Endometrial microvascular endothelial cells (primary cell): ENCODE measurements around the gene TMED1. TPM values are rescaled to one million over a fixed set of nuclear protein-coding genes. Genes with fewer than 3 reads are reported as not detected.

Experiments used
- in situ Hi-C: cut with HindIII; loops from 2 replicates; pipeline ENCODE4 v1.10.0; 2017; ENCODE audit warnings: low sequenced_read_pairs, low pct_unique_long_range_greater_than_20kb; ENCODE audit errors: inconsistent ontology term
- total RNA-seq: library from RNA; depleted of rRNA; stranded (reverse); fragments of >200 nt; gene quantifications from one replicate; pipeline ENCODE4 v1.2.3, GENCODE V29; 2015; ENCODE audit errors: inconsistent ontology term

TMED1 gene
- total RNA-seq, 1 donor from 2014 or later, result 52.4 TPM

DNA sequence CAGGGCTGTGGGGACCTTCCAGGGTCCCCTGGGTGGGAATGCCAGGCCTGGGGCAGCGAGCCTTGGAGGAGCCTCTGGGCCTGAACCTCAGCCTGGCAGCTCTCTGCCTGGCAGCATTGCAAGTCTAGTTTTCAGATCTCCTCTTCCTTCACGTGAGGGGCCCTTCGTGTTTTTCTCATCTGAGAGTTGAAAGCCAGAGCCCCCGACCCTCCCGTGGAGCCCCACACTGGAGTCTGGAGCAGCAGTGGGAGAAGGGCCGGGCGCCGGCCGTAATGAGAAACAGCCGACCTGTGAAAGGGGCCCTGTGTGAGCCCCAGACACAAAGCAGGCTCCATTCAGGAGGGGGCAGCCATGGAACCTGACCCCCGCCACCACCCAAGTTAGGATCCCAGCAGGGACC lies 19.3 kb downstream of the TMED1 start:
- in situ Hi-C loops, result no loop called here

DNA sequence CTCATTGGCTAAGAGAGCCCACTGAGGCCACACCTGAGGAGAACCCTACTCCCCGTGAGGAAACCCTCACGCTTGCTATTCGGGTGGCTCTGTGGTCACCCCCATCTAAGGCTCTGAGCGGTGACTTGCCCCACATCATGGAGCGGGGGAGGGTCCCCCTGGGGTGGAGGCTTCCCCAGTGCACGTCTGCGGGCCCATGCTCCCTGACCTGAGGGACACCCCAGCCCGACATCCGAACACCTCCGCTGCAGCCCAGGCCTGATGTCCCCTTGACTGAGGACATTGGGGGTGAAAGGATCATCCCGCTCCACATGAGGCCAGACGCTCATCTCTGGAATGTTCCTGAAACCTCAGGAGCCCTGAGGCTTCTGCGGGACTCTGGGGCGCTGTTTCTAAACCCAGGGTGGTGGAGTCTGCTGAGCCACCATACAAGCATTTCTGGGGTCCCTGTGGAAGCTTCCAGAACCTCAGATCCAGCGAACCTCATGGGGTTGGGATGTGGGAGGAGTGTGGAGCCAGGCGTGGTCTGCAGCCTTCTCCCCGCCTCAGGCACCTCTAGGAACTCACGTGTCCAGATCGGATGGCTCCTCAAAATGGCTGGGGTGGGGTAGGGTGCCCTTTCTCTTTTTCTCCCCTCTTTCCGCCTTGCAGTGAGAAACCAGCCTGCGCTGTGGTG lies 19.9 kb downstream of the TMED1 start:
- in situ Hi-C loops, result no loop called here

DNA sequence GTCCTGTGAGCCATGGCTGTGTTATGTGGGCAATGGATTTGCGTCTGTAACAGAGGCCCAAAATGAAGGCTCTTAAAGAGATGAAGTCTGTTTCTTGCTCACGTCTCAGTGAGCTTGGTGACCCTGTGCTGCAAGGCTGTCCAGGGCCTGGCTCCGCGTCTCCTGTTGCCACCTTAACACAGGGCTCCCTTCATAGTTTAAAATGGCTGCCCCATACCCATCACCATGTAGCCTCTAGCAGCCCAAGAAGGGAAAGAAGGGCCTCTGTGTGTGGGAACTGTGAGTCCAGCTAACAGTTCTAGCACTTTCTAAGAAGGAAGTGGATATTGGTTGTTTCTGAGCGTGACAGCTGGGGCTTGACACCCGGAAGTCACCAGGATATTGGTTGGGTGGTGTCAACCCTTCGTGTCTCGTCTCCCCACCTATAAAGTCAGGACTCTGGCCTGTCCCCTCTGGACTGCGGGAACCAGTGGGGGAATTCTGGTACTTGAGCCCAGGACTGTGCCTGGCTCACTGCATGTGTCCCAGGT lies 20.9 kb downstream of the TMED1 start:
- in situ Hi-C loops, result no loop called here

DNA sequence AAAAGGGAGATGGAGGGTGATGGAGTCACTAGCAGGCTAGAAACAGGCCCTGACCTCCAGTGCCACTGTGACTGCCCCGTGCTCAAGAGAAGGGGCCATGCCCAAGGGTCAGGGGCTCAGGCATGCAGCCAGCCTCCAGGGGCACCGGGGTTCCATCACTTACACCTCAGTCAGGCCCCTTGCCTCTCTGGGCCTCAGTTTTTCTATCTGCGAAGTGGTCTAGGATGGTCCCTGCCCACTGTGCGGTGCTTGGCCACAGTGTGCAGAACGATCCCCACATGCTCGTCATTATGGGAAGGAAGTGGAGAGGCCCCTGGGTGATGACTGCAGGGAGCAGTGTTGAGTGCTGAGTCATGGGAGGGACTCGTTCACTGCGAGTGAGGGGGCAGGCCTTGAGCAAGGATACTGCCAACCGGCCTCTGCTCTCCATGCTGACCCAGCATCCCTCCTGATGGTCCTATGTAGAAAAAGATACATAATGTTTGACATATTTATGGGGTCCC lies 23.1 kb downstream of the TMED1 start:
- in situ Hi-C loops, result no loop called here

DNA sequence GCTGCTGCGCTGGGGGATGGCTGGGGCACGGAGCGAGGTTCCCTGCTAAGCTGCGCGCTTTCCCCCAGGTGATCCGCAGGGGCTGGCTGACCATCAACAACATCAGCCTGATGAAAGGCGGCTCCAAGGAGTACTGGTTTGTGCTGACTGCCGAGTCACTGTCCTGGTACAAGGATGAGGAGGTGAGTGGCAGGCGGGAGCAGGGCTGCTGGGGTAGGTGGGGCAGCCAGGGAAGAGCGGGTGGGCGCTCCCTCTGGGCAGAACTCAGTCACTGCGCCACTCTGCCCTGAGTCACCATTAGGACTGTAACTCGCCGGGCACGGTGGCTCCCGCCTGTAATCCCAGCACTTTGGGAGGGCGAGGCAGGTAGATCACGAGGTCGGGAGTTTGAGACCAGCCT lies 23.8 kb downstream of the TMED1 start:
- in situ Hi-C loops, result no loop called here

DNA sequence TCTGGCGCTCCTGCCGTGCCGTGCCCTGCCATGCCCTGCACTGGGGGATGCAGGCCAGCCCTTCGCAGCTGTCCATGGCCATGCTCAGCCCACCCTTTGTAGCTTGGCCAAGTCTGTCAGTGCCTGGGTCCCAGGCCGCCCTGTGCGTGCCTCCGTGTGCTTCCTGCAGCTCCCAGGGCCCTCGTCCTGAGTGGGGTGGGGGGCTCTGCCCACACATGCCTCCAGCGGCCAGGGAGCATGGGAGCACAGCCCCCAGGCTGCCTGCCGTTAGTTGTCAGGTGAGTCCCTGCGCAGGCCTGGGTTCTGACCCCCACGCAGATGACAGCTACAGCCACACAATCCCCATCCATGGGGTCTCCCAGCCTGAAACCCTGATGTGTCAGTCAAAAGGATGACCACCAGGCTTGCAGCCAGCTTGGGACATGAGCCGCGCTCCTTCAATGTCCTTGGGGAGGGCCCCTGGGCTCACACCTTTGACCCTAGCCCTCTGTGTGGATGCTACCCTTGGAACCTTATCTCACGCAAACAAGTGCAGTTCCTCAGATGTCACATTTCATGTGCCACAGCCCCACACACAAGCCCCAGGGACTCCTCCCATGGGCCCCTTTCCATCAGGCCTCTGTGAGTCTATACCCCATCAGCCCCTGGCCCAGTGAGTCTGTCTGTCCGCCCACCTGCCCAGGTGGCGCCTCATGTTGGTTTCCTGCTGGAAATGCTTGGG lies 24.5 kb downstream of the TMED1 start:
- in situ Hi-C loops, result no loop called here

DNA sequence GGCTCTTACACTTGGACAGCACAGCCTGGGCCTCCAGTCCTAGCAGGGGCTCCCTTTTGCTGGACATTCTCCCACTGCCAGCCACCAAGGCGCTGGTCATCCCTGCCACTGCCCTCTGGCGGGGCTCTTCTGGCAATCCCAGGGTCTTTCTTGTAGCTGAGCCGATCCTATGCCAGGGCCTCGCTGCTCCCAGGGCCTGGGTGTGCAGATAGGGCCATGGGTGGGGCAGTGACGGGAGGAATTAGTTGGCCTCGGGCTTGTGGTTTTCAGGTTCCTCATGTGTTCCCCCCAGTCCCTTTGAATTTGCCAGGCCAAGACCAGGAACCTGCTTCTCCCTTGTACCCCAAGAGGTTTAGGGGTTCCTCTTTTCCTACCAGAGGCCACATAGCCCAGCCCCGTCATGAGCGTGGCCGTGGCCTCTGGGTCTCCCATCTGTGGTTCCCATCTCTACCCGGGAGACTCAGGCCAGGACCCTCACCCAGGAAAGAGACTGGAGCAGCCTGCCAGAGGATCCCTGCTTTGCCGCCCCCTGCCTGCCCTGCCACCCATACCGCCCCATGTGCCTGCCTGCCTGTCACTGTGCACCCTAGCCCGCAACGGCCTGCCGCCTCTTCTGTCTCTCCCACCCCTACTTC lies 26.2 kb downstream of the TMED1 start:
- in situ Hi-C loops, result no loop called here

DNA sequence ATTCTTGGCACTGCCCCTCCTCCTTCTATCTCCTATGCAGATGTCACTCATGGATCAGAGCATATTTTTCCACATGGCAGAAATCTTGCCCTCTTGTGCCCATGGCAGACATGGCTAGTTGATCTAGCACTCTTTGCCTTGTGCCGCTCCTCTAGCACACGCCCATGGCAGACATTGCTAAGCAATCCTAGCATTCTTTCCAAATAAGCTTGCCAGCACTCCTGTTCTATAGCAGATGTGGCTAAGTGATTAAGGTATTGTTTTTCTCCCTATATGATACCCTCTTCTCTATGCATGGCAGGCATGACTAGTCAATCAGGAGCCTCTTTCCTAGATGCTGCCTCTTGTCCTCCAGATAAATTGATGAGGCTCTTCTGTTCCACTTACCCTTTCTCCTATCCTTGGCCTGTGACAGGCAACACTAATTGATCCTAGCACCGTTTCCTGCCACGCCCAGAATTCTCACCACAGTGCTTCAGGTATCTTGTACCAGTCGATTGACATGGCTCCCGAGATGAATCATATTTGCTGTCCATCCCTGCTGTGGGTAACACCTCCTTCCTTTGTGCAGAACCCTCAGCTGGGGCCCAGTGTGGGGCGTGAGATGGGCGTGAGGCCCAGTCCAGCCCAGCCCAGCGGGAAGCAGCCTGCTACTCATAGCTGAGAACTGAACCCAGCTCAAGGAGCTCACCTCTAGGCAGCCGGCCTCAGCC lies 26.9 kb downstream of the TMED1 start:
- in situ Hi-C loops, result no loop called here

DNA sequence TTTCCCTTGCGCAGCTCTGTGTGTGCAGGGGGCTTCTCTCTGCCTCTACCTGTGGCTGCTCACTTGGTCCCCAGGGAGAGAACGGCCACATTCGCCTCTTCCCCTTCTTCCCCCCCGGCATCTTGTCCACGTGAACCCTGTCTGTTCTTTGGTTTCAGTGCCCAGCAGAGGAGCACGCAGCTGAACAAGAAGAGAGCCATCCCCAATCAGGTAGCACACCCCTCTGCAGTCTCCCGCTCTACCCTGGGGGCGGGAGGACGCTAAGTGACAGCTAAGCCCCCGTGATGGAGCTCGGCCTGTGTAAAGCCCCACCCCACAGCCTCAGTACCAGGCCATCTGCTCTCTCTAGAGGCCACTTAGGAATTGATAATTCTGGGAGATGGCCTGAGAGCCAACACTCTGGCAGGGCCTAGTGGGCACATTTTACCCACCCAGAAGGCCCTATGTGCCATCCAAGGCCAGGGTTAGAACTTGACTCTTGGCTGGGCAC lies 30.2 kb downstream of the TMED1 start:
- in situ Hi-C loops, result no loop called here

DNA sequence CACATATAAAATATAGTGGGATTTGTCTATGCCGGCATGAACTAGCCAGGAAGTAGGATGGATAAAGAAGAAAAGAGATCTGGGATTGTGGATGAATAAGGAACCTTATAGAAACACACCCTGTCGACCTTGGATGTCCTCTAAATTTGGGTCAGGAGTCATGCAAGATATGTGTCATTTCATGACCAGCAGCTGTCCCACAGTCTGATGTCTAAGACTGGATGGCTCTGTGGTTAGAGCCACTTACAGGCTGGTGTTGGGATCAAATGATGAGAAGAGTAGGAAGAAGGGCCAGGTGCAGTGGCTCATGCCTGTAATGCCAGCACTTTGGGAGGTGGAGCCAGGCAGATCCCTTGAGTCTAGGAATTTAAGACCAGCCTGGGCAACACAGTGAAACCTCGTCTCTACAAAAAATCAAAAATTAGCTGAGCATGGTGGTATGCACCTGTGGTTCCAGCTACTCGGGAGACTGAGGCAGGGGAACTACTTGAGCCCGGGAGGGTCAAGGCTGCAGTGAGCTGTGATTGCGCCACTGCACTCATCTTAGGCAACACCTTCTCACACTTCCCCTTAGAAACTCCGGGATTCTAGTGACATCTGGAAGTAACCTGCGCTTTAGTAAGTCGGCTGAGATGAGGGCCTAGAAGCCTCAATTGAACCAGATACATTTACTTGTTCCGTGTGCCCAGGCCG lies 30.8 kb downstream of the TMED1 start:
- in situ Hi-C loops, result no loop called here

DNA sequence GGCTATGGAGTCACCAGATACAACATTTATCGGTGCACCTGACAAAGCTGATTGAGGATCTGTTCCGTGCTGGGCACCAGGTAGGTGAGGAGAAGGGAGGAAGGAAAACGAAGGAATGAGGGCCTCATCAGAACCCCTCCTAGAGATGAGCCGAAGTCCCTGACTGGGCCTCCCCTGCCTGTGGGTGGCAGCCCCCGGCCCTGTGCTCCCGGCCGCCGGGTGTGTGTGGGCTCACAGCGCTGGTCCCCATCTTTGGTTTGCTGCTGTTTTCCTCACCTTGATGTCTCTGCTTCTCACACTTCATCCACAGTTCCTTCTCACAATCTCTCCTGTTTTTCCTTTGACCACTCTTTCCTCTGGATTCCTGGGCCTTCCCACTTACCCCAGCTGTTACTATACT lies 32.8 kb downstream of the TMED1 start:
- in situ Hi-C loops, result no loop called here

DNA sequence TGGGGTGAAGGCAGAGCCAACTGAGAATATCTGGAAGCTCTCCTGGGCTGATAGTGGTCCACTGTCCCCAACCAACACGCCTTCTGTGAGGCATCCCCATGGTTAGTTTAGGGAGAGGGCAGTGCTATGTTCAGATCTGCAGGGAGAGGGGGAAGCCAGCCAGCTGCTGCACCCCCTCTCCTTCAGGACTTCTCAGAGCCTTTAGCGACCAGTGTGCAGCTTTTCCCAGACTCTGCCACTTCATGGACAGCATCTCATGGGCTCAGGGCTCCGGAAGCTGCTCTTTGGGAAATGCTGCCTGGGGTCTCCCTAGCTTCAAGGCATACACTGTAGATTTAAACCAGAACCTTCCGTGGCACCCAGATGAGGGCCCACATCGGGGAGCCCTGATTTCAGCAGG lies 33.5 kb downstream of the TMED1 start:
- in situ Hi-C loops, result no loop called here

DNA sequence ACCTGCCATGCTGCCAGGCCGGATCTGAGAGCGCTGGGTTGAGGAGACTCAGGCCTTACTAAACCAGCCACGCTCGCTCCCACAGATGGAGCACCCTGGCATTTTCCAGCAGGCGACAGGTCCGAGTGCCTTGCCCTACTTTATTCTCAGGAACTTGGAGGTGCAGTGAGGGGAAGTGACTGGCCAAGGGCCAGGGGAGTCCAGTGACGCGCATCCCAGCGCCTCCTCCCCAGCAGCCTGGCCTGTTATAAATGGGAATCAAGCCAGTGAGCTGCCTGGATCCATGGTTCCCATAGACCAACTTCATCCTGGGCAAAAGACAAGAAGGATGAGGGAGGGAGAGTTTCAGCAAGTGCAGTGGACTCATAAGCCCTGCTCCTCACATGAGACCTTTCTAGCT lies 35.5 kb downstream of the TMED1 start:
- in situ Hi-C loops, result no loop called here

DNA sequence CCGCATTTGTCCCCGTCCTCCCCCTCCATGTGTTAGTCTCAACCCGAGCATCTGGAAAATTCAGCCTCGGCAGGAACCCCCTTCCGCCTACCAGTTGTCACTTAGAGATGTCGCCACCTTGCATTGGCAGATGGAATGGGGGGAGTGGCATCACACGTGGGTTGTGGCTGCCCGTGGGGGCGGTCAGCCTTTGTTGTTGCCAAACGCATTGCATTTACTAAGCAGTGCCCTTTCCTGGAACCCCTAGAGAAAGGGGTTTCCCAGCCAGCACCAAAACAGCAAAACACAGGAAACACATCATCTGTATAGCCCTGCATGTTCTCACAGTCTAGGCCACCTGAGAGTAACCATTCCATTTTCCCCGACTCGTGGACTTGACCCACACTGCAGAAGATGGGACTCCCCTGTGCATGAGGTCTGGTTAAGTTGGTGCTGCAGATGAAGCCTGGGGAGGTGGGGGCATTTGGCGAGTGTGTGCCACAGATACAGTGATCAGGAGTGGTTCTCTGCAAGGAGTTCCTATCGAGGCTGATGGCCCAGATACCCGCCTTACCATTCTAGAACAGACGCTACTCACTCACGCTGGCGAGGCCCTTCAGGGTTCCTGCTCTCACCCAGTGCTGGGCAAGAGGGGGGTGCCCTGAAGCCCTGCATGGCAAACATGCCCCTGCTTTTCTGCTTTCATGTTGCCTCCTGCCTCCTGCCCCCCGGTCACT lies 38.3 kb downstream of the TMED1 start:
- in situ Hi-C loops, result no loop called here

DNA sequence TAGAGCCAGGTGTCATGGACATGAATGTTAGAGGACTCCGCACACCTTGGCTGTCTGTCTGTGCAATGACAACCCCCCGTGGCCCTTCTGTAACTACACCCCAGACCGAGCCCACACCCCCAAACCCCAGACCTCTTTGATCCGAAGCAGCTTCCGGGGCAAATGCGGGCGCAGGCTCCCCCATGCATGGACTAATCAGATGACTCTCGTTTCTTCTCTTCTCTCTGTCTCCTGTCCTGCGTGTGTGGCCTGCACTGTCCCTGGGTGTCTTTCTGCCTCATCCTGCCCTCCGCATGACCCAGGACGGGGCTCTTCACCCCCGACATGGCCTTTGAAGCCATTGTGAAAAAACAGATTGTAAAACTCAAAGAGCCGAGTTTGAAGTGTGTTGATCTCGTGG lies 38.9 kb downstream of the TMED1 start:
- in situ Hi-C loops, result no loop called here

DNA sequence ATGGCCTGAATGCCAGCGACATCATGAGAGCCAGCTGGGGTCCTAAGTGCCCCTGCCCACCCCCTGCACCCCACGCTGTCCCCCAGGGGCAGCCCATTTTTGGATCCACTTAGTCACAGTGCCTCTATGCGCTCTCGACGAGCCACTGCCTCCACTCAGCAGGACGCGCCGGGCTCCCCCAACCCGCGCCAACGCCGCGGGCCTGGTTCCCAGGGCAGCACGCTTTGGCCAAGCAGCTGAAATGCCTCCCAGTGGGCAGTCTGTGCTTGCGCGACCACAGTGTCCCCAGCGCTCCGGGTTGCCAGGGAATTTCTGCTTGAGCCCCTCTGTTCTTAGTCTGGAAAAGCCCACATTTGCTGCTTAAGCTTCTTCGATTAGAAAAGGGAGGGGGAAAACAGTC lies 39.4 kb downstream of the TMED1 start:
- in situ Hi-C loops, result no loop called here

DNA sequence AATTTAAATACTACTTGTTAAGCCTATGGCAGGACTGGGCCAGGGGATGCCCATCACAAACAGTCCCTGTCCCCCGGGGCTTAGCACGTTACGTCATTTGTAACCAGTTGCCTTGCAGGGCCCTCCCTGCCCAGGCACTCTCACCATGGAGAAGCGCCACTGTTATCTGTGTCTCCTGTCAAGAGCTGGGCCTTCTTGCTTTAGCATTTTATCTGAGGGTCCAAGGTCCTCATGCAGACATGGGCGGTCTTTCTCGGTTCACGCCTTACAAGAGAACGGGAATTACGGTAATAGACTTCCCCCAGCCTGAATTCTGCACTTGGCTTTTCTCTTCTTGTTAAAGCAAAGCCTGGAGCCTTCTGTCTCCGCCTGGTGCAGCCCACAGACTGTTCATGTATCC lies 46.1 kb downstream of the TMED1 start:
- in situ Hi-C loops, result no loop called here

DNA sequence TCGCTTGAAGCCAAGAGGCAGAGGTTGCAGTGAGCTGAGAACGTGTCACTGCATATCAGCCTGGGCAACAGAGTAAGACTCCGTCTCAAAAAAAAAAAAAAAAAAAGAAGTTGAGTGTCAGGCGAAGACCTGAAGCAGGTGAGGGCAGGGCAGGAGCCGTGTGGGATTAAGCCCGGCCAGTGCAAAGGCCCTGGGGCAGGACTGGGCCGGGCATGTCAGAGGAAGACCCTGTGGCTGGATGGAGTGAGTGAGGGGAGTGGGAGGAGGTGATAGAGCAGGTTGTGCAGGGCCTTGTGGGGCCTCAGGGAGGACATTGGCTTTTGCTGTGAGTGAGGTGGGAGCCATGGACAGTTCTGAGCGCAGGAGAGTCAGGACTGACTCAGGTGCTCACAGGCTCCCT lies 47.9 kb downstream of the TMED1 start:
- in situ Hi-C loops, result no loop called here
